Ovary (tissue), 9 donors: ENCODE measurements around the gene UGT1A6. TPM values are rescaled to one million over a fixed set of nuclear protein-coding genes. Genes with fewer than 3 reads are reported as not detected.

Experiments
- DNase-seq, 5 donors: peaks; one replicate each; pipeline ENCODE4 v3.0.0-alpha.2; 2019 to 2020
- H3K27ac ChIP-seq, 2 donors: fragments of 200-600 bp; one replicate each; pipeline versions ENCODE4 v1.5.1 to v1.8.0; 2019 to 2022
- H3K27me3 ChIP-seq: fragments of 200-600 bp; one replicate; pipeline ENCODE4 v1.8.0; 2022
- H3K36me3 ChIP-seq: fragments of 200-600 bp; sonication (generic); one replicate; pipeline ENCODE4 v1.5.1; 2019
- H3K4me1 ChIP-seq: one replicate; pipeline ENCODE4 v1.8.1; 2013; ENCODE audit warnings: mild to moderate bottlenecking, moderate library complexity; ENCODE audit not compliant: insufficient read depth
- H3K4me3 ChIP-seq: fragments of 200-600 bp; sonication (generic); one replicate; pipeline ENCODE4 v1.5.1; 2017
- H3K9me3 ChIP-seq, 2 donors: fragments of 200-600 bp in 1 of 2; sonication (generic) in 1 of 2; one replicate each; pipeline versions ENCODE4 v1.5.1 to v1.8.1; 2013 to 2019; ENCODE audit warnings: mild to moderate bottlenecking in 1 of 2, moderate library complexity in 1 of 2
- CTCF ChIP-seq, 3 donors: fragments of 450-650 bp in 2 of 3; fragments of 200-600 bp in 1 of 3; IDR thresholded peaks; one replicate each; pipeline versions ENCODE4 v1.5.1 to v1.8.0; 2016 to 2022; ENCODE audit warnings: antibody characterized with exemption in 3 of 3, mild to moderate bottlenecking in 1 of 3
- EP300 ChIP-seq: sonication (generic); formaldehyde crosslinking; IDR thresholded peaks from one replicate; pipeline ENCODE4 v1.6.1; 2017; ENCODE audit warnings: antibody characterized with exemption
- POLR2A ChIP-seq: fragments of 450-650 bp; IDR thresholded peaks from one replicate; pipeline ENCODE4 v1.6.1; 2017; ENCODE audit warnings: antibody characterized with exemption, mild to moderate bottlenecking, moderate library complexity
- WGBS, 3 donors: extraction: QIAGEN DNeasy Blood & Tissue Kit in 1 of 3; methylation state at CpG; one replicate each; pipeline versions ENCODE4 v1.1.5 to v1.1.7; 2013 to 2017; 5-methylcytosine and 5-hydroxymethylcytosine counted together
- intact Hi-C, 4 donors: fragments of 100-400 bp; cut with DNase I; formaldehyde crosslinking; loops; one replicate each; pipeline versions ENCODE4 v1.11.0 to v1.15.1; 2022 to 2023
- polyA plus RNA-seq, 2 donors: library from polyadenylated mRNA; stranded (reverse); fragments of 200-250 nt in 1 of 2; fragments of 350-450 nt in 1 of 2; fragmentation: Illumina TruSeq in 1 of 2; extraction: RNeasy Lipid Tissue Mini Kit (QIAGEN cat#74804) in 1 of 2; gene quantifications; one replicate each; pipeline ENCODE4 v1.2.3, GENCODE V29; 2013 to 2014
- total RNA-seq, 7 donors: library from RNA; depleted of rRNA in 2 of 7; stranded (reverse); fragments of >200 nt in 2 of 7; fragmentation: NEBNext Ultra II Directional in 3 of 7; extraction: Animal tissue kit (Norgen Biotek cat#: 25700) in 3 of 7; gene quantifications; one replicate each; pipeline versions ENCODE4 v1.1.0 to v1.2.4, GENCODE V29; 2016 to 2023
- donor health status: DM: no; HTN: no; CAD: no; lungs with moderate emphysema.
- donor health status: DM: no; HTN: no; CAD: no.
- donor health status: Bipolar disorder and iron deficiency.
- donor health status: DM: yes; HTN: yes; CAD: no.
- donor health status: DM: no; HTN: no; CAD: no.
- donor health status: DM: yes; HTN: yes; CAD: no.

Gene UGT1A6
- total and polyA plus RNA-seq, 9 donors: not detected

GRCh38 chr2:233756429-233757081, 63.9 kb downstream of the UGT1A6 start:
- Histone ChIP-seq H3K4me3 (no peak overlapping the region), H3K27me3 (no peaks in the 10 kb centered on the region), H3K27ac (no peak overlapping the region), H3K9me3 (no peaks in the 10 kb centered on the region), H3K36me3 (no peaks in the 10 kb centered on the region), H3K4me1 (no peaks in the 10 kb centered on the region)
- 71 to 80% (median 75%) methylated on average over 7 of the region's 7 CpGs for WGBS, 3 donors
- DNase-seq: no peak
- TF ChIP-seq CTCF (IDR thresholded peaks at IDR 0.05): no peak
- no peak for TF ChIP-seq EP300
- TF ChIP-seq POLR2A: no peak
- intact Hi-C loops: no loop called here

GRCh38 chr2:233758141-233758540, 65.5 kb downstream of the UGT1A6 start:
- no peak for TF ChIP-seq POLR2A
- no peak for TF ChIP-seq EP300
- TF ChIP-seq CTCF (IDR thresholded peaks at IDR 0.05): no peak
- intact Hi-C loops: no loop called here
- H3K4me3 ChIP-seq: no peak overlapping the region
- no peak for DNase-seq
- H3K27ac ChIP-seq: no peak overlapping the region
- H3K4me1 ChIP-seq: no peaks in the 10 kb centered on the region
- H3K27me3 ChIP-seq: no peaks in the 10 kb centered on the region
- no peaks in the 10 kb centered on the region for H3K9me3 ChIP-seq
- H3K36me3 ChIP-seq: no peaks in the 10 kb centered on the region

- WGBS, 3 donors: 84 to 88% (median 86%) methylated on average over 2 of the region's 2 CpGs
- no peaks in the 10 kb centered on the region for H3K36me3 ChIP-seq
- no peak overlapping the region for H3K27ac ChIP-seq
- no peaks in the 10 kb centered on the region for H3K27me3 ChIP-seq
- H3K4me1 ChIP-seq: no peaks in the 10 kb centered on the region
- no peaks in the 10 kb centered on the region for H3K9me3 ChIP-seq
- intact Hi-C loops: no loop called here
- no peak for DNase-seq
- no peak for TF ChIP-seq EP300
- no peak for TF ChIP-seq POLR2A
- no peak overlapping the region for H3K4me3 ChIP-seq
Observed at GRCh38 chr2:233758849-233759248, 66.2 kb downstream of the UGT1A6 start.

- TF ChIP-seq EP300: no peak
- TF ChIP-seq CTCF (IDR thresholded peaks at IDR 0.05): no peak
- no peak for TF ChIP-seq POLR2A
- no peaks in the 10 kb centered on the region for H3K27me3 ChIP-seq
- H3K9me3 ChIP-seq: no peaks in the 10 kb centered on the region
- H3K4me1 ChIP-seq: no peaks in the 10 kb centered on the region
- DNase-seq: no peak
- no peak within 1 kb of the TSS for H3K4me3 ChIP-seq
- intact Hi-C loops: no loop called here
- H3K27ac ChIP-seq: no peak within 1 kb of the TSS
- 87 to 92% (median 89%) methylated on average over 6 of the region's 6 CpGs for WGBS, 3 donors
- no peaks in the 10 kb centered on the region for H3K36me3 ChIP-seq
Observed at GRCh38 chr2:233760043-233760442, 67.4 kb downstream of the UGT1A6 start, which contains the start of gene UGT1A1. TSS of gene UGT1A1 (plus strand) at chr2:233760270. CDS start at chr2:233760288, 18 bp downstream.

GRCh38 chr2:233761040-233761769, 68.5 kb downstream of the UGT1A6 start:
- DNase-seq: no peak
- Histone ChIP-seq H3K4me3 (no peak overlapping the region), H3K36me3 (no peaks in the 10 kb centered on the region), H3K27ac (no peak overlapping the region), H3K9me3 (no peaks in the 10 kb centered on the region), H3K4me1 (no peaks in the 10 kb centered on the region), H3K27me3 (no peaks in the 10 kb centered on the region)
- no peak for TF ChIP-seq CTCF (IDR thresholded peaks at IDR 0.05)
- no peak for TF ChIP-seq POLR2A
- TF ChIP-seq EP300: no peak
- intact Hi-C loops: no loop called here
- 72 to 82% (median 72%) methylated on average over 4 of the region's 4 CpGs for WGBS, 3 donors
